GM18505 (cell line): ENCODE results near the gene TSC22D3.
A peak's percentile ranks its signal among the peaks of the same experiment; 100 is the strongest.

Experiments used
- ATAC-seq: cut with Tn5 transposase; IDR thresholded peaks from one replicate; pipeline ENCODE4 v1.9.1; 2021; ENCODE audit not compliant: unreplicated experiment
- POLR2A ChIP-seq: IDR thresholded peaks from 4 replicates; pipeline ENCODE4 v1.6.1; 2011; ENCODE audit warnings: borderline replicate concordance; ENCODE audit not compliant: insufficient read depth, insufficient read length; ENCODE audit errors: extremely low read depth

TSC22D3 gene

DNA sequence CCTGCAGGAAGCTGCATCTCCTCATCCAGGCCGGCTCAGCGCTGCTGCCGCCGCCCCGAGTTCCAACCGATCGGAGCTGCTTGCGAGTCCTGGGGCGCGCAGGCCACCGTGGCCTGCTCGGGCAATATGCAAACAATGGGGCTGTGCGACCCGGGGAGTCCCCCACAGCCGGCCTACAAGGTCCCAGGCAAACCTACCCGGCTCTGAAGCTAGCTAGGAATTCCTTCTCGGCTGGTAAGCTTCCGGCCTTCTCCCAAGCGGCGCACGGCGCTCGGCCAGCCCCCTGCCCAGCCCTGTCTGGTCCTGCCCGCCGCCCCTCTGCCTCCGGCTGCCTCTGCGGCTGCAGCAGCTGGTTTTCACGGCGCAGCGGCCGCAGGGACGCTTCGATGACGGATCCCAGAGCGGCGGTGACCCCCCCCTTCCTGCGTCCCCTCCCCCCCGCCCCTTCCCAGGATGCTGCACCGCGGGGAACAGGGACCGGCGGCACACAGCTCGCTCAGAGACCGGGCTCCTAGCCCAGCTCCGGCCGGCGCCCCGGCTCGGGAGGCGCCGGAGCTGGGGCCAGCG, 59.4 kb downstream of the TSC22D3 start:
- no peak for TF ChIP-seq POLR2A
- ATAC-seq = no peak

DNA sequence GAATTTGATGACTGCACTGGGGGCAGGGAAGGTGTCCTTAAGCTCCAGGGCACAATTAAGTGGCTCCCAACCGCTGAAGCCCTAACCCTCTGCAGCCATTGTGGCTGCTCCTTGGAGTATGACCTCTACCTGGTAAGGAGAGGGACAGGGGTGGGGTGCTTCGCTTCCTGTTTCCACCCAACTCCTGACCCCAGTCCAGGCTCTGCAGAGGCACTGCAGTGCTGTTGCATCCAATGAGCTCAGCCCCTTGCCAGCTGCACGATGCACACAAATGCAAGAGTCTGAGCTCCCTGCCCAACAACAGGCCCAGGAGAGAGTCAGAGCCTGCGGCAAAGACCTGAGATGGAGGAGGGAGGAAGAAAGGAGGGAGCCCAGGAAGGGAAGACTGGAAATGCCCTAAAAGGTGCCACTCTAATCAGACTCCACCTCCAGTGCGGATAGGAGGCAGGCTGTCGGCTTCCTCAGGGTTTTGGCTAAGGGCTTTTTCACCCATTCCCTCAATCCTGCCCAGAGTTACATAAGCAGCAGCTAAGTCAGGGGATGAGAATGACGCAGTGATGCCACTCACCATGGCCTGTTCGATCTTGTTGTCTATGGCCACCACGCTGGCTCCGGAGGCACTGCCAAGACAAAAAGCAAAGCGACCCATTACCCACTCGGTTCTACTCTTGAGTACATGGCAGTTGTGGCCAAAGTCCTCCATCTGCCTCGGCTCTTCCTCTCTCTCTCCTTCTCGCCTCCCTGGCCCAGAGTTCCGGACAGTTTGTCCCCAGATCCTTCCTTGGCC, 60.1 kb downstream of the TSC22D3 start:
- no peak for ATAC-seq
- no peak for TF ChIP-seq POLR2A

DNA sequence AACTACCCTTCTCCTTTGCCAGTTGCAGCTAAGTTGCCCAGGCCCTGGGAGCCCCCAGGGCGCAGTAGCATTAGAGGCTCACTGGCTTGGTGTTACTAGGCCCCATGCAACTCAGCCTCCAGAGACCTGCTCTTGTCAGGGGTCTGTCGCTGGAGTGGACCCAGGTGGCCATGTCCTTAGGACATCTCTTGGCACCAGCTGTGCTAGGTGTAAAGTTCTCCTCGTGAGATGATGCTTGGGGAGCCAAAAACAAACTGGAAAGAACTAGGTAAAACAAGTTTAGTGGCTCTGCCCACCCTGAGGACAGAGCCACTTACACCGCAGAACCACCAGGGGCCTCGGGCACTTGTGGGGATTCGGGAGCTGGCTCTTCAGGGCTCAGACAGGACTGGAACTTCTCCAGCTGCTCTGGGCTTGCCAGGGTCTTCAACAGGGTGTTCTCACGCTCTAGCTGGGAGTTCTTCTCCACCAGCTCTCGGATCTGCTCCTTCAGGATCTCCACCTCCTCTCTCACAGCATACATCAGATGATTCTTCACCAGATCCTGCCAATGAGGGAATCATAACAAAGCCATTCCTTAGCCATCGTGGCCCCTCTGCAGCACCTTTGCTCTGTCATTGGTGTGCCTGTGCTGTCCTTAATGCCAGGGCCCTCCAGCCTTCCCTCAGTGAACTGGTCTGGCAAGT, 61.2 kb downstream of the TSC22D3 start:
- TF ChIP-seq POLR2A = no peak
- ATAC-seq = no peak

DNA sequence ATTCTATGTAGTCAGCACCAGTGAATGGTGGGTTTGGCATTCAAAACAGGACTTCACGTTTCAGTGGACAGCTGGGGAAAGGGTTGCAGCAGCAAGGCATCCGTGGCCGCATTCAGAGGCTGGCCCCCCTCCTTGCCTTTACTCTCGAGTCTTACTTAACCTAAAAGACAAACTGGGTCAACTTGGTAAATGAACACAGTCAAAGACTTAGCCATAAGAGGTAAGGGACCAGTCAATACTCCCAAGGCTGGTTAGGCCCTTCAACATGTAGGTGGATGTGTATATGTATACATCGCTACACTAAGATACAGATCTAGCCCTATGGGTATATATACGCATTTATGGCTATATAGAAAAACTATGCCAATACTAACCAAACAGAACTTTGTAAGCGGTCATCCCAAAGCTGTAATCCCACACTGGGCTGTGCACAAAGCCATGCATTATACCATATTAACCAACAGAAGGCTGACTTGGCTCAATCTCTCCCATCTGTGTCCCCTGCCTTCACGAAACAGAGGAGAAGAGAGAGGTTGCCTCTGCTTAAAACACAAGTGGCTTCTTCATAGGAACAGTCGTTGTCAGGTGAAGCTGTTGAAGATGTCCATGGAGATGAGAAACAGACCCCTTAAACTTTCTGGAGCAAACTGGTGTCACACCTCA, 61.9 kb downstream of the TSC22D3 start:
- ATAC-seq = no peak
- no peak for TF ChIP-seq POLR2A

DNA sequence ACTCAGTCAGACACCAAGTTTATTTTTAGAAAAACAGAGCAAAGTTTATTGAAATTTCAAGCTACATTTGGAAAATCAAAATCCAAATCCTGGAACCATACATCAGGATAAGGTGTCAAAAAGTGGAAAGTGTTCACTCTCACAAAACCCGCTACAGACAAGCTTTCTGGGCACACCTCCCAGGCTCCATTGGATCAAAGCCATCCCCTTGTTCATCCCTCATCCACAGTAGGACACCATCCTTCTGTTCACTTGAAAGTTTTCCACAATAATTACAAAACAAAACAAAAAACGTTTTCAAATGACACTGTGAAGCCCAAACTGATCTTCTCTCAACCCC, 62.4 kb downstream of the TSC22D3 start:
- no peak for TF ChIP-seq POLR2A
- ATAC-seq = no peak

DNA sequence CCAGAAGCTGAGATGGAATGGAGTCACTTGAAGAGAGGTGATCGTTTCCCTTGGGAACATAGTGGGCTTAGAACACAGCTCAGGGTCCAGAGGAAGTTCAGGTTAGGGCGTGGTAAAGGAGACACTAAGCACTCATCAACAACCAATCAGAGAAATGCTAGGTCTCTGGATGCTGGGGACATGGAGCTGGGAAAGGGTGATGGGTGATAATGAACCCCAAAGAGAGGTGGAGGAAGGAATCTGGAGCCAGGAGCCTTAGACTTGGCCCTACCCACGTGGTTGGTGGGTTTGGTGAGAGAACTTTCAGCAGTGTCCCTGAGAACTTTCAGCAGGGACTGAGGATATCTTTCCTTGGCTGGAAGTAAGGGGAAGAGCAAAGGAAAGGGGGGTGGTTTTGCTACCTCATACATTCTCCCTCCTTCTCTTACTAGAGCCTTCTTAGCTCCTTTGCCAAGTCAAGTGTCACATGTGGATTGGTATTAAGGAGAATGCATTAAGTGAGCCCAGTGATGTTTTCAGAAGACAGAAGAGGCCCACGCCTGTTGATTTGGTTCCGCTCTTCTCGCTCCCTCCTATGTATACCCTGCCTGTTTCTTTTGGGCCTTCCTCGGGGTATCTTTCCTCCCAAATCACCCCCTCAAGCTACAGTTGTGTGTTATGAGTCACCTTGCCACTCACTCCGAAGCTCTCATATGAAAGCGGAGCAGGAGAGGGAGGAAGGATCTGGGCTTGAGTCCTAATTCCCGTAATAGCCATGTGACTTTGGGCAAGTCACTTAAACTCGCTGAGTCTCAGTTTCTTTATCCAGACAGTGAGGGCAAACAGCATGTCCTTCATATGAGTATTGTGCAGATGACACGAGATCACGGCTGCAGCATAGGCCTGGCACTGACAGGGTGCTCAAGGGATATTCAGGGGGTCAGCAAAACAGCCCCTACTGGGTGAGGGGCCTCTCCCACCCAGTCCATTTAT, 63.1 kb downstream of the TSC22D3 start:
- TF ChIP-seq POLR2A = peak; percentile 33
- no peak for ATAC-seq

DNA sequence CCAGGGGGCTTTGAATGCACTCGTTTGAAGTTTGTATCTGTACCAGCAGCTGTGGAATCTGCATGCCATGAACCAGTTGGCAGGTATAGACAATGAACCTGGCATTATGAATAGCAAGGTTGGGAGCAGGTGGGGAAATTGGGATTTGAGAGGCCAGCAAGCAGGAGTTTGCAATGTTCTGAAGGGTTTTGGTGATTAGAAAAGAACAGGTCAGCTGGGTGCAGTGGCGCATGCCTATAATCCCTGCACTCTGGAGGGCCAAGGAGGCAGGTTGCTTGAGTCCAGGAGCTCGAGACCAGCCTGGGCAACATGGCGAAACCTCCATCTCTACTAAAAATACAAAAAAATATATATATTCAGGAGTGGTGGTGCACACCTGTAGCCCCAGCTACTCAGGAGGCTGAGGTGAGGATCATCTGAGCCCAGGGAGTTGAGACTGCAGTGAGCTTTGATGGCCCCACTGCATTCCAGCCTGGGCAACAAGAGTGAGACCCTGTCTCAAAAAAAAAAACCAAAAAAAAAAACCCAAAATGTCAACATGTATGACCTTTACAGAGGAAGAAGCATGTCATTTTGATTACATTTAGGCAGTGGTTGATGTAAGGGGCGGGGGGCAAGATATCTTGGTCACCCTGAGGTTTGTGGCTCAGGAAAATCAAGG, 63.9 kb downstream of the TSC22D3 start:
- TF ChIP-seq POLR2A = no peak
- no peak for ATAC-seq

DNA sequence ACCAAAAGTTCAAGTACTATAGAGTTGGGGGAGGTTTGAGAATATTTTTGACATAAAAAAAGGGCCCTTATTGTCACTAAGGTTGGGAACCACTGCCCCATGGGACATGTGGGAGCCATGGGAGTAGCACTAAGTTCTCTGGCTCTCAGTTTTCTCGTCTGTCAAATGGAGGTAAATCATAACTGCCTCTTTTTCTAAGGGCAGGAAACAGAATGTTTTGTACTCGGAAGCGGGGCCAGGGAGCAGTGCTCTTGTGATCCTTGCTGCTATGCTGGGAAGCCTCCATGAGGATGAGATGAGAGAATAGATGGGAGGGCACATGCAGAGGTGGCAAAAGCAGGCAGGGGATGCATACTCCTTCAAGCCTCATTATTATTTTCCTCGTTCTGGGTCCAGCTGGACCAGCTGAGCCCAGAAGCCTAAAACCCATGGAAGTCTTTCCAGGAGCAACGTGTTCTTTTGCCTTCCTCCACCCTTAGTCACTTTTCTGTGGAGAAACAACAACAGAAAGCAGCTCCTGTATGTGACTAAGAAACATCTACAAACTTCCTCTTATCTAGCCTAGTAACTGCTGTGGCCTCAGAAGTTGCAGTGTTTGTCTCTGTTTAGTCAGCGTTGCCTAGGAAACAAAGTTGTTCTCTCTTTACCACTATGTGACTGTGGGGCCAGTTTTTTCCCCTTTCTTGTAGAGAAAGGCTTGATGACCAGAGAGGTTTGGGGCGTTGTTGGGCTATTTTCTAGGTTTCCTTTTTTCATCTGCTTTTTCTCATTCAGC, 64.8 kb downstream of the TSC22D3 start:
- peak; percentile 94 for ATAC-seq
- no peak for TF ChIP-seq POLR2A

DNA sequence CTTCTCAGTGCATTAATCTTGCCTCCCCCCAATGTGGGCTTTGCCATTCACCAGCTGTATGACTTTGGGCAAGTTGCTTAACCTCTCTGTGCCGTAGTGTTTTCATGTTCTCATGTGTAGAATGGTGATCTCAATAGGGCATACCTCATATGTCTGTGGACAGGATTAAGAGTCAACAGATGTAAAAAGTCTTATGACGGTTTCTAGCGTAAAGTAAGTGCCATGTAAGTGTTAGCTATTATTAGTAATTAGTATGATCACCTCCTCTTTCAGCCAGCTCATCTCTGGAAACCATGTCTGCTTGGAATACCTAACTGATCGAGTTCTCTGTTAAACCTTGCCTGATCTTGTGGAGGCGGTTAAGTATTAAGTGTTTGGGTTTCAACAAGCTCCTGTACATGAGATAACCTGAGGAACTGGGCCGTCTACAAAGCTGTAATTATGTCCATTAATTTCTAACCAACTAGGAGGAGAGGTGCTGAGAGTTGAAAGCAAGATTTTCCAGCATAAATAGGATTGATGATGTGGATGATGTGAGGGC, 66.3 kb downstream of the TSC22D3 start:
- ATAC-seq = no peak
- TF ChIP-seq POLR2A = no peak

DNA sequence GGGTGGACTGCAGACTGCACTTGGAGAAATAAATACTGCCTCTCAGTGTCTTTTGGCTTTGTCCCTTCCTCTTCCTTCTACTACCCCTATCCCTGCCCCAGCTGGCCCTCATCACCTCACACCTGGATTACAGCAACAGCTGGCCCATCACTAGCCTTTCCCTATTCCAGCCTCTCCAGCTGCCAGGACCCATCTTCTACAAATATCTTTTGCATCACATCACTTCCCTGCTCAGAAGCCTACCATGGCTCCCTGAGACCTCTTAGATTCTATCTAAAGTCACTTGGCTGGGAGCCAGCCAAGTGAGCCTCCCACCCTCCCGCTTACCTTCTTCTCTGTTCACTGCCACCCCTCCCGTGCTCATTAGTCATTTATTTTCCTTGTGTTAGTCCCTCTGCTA, 66.8 kb downstream of the TSC22D3 start:
- TF ChIP-seq POLR2A = no peak
- ATAC-seq = no peak

DNA sequence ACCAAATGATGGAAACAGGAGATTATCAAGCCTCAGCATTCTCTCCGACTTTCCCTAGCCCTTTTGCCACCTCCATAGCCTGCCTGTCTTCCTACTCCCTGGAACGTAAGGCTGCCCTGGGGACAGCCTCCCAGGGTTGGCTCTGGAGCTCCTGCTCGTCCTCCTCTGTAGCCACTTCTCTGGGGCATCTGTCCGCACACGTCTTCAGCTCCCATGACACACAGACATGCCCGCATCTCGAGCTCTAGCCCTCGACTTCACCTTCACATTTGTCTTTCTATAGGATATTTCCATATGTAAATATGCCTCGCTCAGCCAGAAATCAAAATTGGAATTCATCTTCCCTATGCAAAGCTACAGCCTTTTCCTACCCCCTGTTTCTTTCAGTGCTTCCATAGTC, 67.7 kb downstream of the TSC22D3 start:
- ATAC-seq = no peak
- no peak for TF ChIP-seq POLR2A

DNA sequence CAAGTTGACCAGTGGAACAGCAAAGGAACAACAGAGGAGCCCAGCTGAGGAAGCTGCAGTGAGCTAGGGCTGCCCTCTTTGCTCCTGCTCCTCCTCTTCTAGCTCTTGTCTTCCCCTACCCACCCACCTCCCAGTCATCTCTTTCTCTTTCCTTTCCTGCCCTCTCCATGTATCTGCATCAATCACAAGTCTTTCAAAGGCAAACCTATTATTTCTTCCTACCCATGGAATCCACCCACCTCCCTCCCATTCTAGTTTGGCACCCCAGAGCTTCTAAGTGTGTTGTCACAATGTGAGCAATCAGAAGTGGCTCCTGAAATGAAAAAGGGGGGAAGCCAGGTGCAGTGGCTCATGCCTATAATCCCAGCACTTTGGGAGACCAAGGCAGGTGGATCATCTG, 69.3 kb downstream of the TSC22D3 start:
- no peak for ATAC-seq
- no peak for TF ChIP-seq POLR2A

DNA sequence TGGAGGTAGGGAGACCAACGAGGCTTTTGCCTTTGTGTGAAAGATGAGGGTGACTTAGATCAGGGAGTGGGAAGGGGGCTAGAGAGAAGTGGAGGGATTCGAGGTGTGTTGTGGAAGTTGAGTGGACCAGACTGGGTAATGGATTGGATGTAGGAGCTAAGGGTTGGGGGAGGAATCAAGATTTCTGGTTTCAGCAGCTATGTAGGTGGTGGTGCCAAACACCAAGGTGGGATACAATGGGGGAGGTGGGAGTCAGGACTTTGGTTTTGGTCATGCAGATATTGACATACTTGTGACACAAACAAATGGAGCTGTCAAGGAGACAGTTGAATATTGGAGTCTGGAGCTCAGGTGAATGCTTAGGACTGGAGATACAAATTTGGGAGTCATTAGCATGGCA, 71.0 kb downstream of the TSC22D3 start:
- no peak for ATAC-seq
- TF ChIP-seq POLR2A = no peak
